Measurements from ENCODE around the gene TMEM170A.

The TMEM170A gene

DNA sequence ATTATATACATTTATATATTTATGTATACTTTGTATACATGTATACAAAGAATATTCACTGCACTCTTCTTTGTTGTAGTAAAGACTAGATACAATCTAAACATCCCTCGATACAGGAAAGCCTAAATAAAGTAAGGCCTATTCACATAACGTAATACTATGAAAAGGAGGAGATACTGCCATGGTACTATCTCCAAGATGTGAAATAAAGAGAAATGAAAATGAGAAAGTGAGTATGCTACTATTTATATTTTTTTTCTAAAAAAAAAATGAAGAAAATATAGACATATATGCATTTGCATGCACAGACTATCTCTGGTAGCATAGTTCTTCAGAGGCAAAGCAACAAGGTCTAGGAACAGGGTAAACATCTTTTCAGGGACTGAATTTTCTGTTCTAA lies 50.5 kb downstream of the TMEM170A start:
- no peak for TF ChIP-seq POLR2AphosphoS5 (IDR thresholded peaks at IDR 0.05; ENCODE audit: low read depth, low read length)
- no peak for TF ChIP-seq SIN3A (IDR thresholded peaks at IDR 0.05; ENCODE audit: borderline replicate concordance, insufficient read depth, low read length)
- no peak for TF ChIP-seq TAF1 (IDR thresholded peaks at IDR 0.05; ENCODE audit: borderline replicate concordance, insufficient read depth, low read length)
- TF ChIP-seq, protein P1, sequence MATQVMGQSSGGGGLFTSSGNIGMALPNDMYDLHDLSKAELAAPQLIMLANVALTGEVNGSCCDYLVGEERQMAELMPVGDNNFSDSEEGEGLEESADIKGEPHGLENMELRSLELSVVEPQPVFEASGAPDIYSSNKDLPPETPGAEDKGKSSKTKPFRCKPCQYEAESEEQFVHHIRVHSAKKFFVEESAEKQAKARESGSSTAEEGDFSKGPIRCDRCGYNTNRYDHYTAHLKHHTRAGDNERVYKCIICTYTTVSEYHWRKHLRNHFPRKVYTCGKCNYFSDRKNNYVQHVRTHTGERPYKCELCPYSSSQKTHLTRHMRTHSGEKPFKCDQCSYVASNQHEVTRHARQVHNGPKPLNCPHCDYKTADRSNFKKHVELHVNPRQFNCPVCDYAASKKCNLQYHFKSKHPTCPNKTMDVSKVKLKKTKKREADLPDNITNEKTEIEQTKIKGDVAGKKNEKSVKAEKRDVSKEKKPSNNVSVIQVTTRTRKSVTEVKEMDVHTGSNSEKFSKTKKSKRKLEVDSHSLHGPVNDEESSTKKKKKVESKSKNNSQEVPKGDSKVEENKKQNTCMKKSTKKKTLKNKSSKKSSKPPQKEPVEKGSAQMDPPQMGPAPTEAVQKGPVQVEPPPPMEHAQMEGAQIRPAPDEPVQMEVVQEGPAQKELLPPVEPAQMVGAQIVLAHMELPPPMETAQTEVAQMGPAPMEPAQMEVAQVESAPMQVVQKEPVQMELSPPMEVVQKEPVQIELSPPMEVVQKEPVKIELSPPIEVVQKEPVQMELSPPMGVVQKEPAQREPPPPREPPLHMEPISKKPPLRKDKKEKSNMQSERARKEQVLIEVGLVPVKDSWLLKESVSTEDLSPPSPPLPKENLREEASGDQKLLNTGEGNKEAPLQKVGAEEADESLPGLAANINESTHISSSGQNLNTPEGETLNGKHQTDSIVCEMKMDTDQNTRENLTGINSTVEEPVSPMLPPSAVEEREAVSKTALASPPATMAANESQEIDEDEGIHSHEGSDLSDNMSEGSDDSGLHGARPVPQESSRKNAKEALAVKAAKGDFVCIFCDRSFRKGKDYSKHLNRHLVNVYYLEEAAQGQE (IDR thresholded peaks at IDR 0.05; ENCODE audit: insufficient read depth in 1 of 2, low read depth in 2 of 2, low read length in 2 of 2) = no peak
- TF ChIP-seq FOXP2 (optimal IDR thresholded peaks at IDR 0.05; ENCODE audit: borderline replicate concordance, extremely low read depth, extremely low read length, insufficient read depth) = no peak

DNA sequence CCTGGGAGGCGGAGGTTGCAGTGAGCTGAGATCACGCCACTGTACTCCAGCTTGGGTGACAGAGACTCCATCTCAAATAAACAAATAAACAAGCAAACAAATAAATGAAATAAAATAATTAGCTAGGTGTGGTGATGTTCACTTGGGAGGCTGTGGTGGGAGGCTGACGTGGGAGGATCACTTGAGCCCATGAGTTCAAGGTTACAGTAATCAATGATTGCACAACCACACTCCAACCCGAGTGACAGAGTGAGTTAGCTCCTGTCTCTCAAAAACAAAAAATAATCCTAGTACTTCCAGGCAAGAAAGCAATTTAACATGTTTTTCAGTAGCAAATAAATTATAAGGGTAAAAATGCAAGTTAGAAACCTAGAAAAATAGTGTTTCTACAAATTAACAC lies 57.5 kb downstream of the TMEM170A start:
- TF ChIP-seq TAF1 (IDR thresholded peaks at IDR 0.05; ENCODE audit: borderline replicate concordance, insufficient read depth, low read length) (no peak), SIN3A (IDR thresholded peaks at IDR 0.05; ENCODE audit: borderline replicate concordance, insufficient read depth, low read length) (no peak), FOXP2 (optimal IDR thresholded peaks at IDR 0.05; ENCODE audit: borderline replicate concordance, extremely low read depth, extremely low read length, insufficient read depth) (no peak), POLR2AphosphoS5 (IDR thresholded peaks at IDR 0.05; ENCODE audit: low read depth, low read length) (no peak)
- TF ChIP-seq, protein P1 (IDR thresholded peaks at IDR 0.05; ENCODE audit: insufficient read depth in 1 of 2, low read depth in 2 of 2, low read length in 2 of 2) = no peak

DNA sequence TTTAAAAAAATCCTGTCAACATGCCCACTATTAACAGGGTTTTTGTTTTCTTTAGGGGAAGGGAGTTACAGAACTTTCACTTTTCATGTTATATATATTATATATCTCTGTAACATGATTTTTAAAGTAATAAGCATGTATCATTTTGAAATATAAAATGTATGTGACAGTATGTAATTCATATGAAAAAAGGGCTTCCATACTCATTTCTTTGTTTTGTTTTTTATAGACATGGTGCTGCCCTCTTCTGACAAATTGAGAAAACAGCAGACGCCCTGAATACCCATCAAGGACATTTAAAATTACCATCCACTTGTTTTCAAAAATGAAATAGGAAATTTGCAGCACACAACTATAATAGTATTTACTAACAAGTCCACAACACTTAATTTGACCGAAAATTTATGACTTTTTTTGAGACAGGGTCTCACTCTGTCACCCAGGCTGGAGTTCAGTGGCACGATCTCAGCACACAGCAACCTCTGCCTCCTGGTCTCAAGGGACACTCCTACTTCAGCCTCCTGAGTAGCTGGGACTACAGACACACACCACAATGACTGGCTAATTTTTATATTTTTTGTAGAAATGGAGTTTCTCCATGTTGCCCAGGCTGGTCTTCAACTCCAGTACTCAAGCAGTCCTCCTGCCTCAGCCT lies 61.5 kb downstream of the TMEM170A start:
- TF ChIP-seq POLR2AphosphoS5 (IDR thresholded peaks at IDR 0.05; ENCODE audit: low read depth, low read length) = no peak
- TF ChIP-seq, protein P1 (IDR thresholded peaks at IDR 0.05; ENCODE audit: insufficient read depth in 1 of 2, low read depth in 2 of 2, low read length in 2 of 2) = no peak
- TF ChIP-seq FOXP2 (optimal IDR thresholded peaks at IDR 0.05; ENCODE audit: borderline replicate concordance, extremely low read depth, extremely low read length, insufficient read depth) = no peak
- TF ChIP-seq SIN3A (IDR thresholded peaks at IDR 0.05; ENCODE audit: borderline replicate concordance, insufficient read depth, low read length) = no peak
- no peak for TF ChIP-seq TAF1 (IDR thresholded peaks at IDR 0.05; ENCODE audit: borderline replicate concordance, insufficient read depth, low read length)

DNA sequence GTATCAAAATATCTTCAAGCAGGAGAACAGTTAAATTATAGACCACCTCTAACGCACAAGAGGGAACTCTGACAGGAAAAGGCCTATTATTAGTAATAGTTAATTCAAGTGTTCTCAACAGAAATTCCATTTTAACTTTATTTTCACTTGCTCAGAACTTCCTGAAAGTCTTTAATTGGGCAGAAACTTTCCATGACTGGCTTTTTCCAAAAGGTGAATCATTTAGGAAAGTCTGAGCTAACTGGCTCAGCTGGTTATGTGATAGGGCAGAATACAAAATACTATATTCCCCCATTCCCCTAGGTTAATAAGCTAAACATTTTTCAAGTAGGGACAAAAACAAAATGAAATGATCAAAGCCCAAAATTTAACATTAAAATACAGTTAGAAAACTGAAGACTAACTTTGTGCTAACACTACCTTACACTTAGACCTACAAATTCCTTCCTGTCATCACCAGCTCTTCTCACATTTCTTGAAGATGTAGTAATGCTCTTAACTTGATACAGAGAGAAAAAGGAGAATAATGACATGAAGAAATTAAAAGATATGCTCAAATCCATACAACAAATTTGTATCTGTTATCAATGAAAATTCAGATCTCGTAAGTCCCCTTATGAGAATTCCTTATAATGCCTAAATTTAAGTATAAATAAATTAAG lies 62.2 kb downstream of the TMEM170A start:
- TF ChIP-seq TAF1 (IDR thresholded peaks at IDR 0.05; ENCODE audit: borderline replicate concordance, insufficient read depth, low read length) (no peak), SIN3A (IDR thresholded peaks at IDR 0.05; ENCODE audit: borderline replicate concordance, insufficient read depth, low read length) (no peak), POLR2AphosphoS5 (IDR thresholded peaks at IDR 0.05; ENCODE audit: low read depth, low read length) (no peak), FOXP2 (optimal IDR thresholded peaks at IDR 0.05; ENCODE audit: borderline replicate concordance, extremely low read depth, extremely low read length, insufficient read depth) (no peak)
- TF ChIP-seq, protein P1 (IDR thresholded peaks at IDR 0.05; ENCODE audit: insufficient read depth in 1 of 2, low read depth in 2 of 2, low read length in 2 of 2) = no peak

All from PFSK-1 (cell line).